ENCODE measurements around the gene CACNA1S. TPM values are rescaled to one million over a fixed set of nuclear protein-coding genes. Genes with fewer than 3 reads are reported as not detected.

CACNA1S gene
- total RNA-seq, 1 experiment from 2014 or later: not detected

- Histone ChIP-seq H3K79me1 (ENCODE audit: insufficient read depth, low read depth, low read length, poor library complexity, severe bottlenecking) (no peaks in the 10 kb centered on the region), H3K9me3 (ENCODE audit: control insufficient read depth, low read depth, low read length) (no peaks in the 10 kb centered on the region), H3K79me2 (ENCODE audit: insufficient read depth, low read length) (no peaks in the 10 kb centered on the region), H3K27me3 (ENCODE audit: insufficient read depth, low read length) (no peaks in the 10 kb centered on the region), H3K23ac (ENCODE audit: insufficient read length, low read depth, low read length) (no peak overlapping the region), H3K4ac (ENCODE audit: low read depth, low read length) (no peak overlapping the region), H2BK20ac (ENCODE audit: low read depth, low read length, poor library complexity, severe bottlenecking) (no peak overlapping the region), H4K8ac (replicated peaks; ENCODE audit: insufficient read length, low read depth, low read length) (no peak overlapping the region), H3K9ac (ENCODE audit: extremely low read depth, insufficient read length, low read length) (no peak overlapping the region), H4K91ac (ENCODE audit: insufficient read length, low read depth, low read length) (no peak overlapping the region), H3K4me1 (ENCODE audit: insufficient read depth, low read length) (no peaks in the 10 kb centered on the region), H2BK120ac (ENCODE audit: low read depth, low read length, poor library complexity, severe bottlenecking) (no peak overlapping the region), H3K27ac (ENCODE audit: insufficient read length, low read depth, low read length) (no peak overlapping the region), H2AK5ac (ENCODE audit: insufficient read length, low read length) (no peak overlapping the region), H3T11ph (ENCODE audit: low read length) (no peak overlapping the region), H3K18ac (ENCODE audit: insufficient read length, low read depth, low read length) (no peak overlapping the region), H3K56ac (ENCODE audit: insufficient read length, low read depth, low read length) (no peak overlapping the region), H3K4me2 (ENCODE audit: insufficient read depth, insufficient read length, low read length) (no peak overlapping the region), H2BK15ac (ENCODE audit: low read depth, low read length) (no peak overlapping the region), H2AFZ (ENCODE audit: low read length) (no peak overlapping the region), H3K14ac (ENCODE audit: insufficient read depth, low read length) (no peak overlapping the region; the same call in 1 of the 2 replicates), H2BK5ac (ENCODE audit: insufficient read length, low read length) (no peak overlapping the region), H4K5ac (ENCODE audit: insufficient read length, low read depth, low read length) (no peak overlapping the region), H3K23me2 (ENCODE audit: insufficient read length, low read depth, low read length, poor library complexity, severe bottlenecking) (no peaks in the 10 kb centered on the region), H2BK12ac (ENCODE audit: insufficient read length, low read depth, low read length) (no peak overlapping the region), H4K20me1 (ENCODE audit: control insufficient read depth, insufficient read depth, insufficient read length) (no peaks in the 10 kb centered on the region)
- Mint-ChIP-seq H3K36me3 (ENCODE audit: insufficient read depth in 1 of 3, low read depth in 3 of 3) (no peaks in the 10 kb centered on the region), H3K27me3 (ENCODE audit: low read depth) (no peaks in the 10 kb centered on the region; the same call in 1 of the 2 replicates), H3K4me1 (peaks cover 0 to 2% of the 10 kb centered on the region in 2 experiments; a peak in 2 of 4 replicates), H3K27ac (no peak overlapping the region), H3K4me3 (no peak overlapping the region), H3K9me3 (no peaks in the 10 kb centered on the region)
- TF ChIP-seq CTCF (conservative IDR thresholded peaks at IDR 0.05): no peak
- DNase-seq: no peak
- no CpG with 5 or more reads among the region's 10 CpGs for WGBS (ENCODE audit: extremely low coverage, insufficient read length, low lambda C conversion rate)
These were observed 73.9 kb downstream of the CACNA1S start for GRCh38 chr1:201038186-201038876.

All from H9 (cell line).